HG03354 (cell line): Measurements from ENCODE around the gene KCNJ6.

Experiments used
- ATAC-seq: cut with Tn5 transposase; IDR thresholded peaks from one replicate; pipeline ENCODE4 v1.9.1; 2021; ENCODE audit warnings: mild to moderate bottlenecking; ENCODE audit not compliant: unreplicated experiment, poor library complexity, severe bottlenecking

The KCNJ6 gene

DNA sequence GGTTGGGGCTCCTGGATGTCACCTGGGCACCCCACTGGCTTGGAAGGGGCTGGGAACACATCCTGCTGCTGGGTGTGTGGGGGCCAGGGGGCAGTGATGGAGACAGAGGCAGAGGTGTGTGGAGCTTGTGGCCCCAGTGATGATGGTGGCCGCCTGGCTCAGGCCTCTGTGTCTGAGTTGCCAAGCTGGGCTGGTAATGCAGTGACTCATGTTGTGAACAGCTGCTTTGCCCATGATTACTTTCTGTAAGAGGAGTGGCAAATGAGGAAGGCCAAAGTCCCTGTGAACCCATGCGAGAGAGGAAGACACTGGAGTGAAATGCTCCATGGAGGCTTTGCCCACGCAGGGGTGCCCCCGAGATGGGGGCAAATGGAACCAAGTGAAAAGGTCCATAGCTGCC is 86.8 kb downstream of the KCNJ6 start:
- no peak for ATAC-seq

DNA sequence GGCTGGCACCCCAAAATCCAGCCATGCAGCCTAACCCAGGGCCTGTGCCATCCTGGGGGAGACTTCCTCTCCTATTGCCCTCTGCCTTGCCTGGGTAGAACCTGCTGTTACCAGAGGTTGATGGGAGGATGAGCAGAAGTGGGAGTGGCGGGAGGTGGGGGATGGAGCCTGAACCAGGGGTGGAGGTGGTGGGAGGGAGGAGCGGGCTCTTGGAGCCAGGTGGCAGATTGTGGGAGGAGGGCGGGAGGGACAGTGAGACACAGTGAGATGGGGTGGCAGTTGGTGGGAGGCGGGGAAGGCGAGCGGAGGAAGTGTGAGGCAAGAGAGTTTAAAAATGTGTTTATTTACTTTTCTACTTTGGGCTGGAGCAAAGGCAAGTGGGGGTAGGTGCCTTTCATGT is 87.3 kb downstream of the KCNJ6 start:
- no peak for ATAC-seq

DNA sequence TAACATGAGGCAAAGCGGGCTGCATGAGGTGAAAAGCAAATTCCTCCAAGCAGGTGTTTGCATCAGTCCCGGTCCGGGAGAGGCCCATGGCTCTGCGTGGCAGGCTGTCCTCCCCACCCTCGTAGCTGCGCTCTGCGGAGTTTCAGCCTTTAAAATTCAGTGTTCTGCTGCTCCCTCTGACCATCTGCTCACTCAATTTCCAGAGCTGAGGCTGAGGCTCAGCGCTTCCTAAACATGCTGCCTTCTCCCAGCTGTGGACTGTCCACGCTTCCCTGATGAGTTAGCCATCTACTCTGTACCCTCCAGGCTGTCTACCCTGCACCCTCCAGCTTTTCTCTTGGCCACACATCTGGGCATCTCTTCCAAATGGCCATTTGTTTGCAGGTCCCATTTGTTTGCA is 87.7 kb downstream of the KCNJ6 start:
- ATAC-seq = no peak

DNA sequence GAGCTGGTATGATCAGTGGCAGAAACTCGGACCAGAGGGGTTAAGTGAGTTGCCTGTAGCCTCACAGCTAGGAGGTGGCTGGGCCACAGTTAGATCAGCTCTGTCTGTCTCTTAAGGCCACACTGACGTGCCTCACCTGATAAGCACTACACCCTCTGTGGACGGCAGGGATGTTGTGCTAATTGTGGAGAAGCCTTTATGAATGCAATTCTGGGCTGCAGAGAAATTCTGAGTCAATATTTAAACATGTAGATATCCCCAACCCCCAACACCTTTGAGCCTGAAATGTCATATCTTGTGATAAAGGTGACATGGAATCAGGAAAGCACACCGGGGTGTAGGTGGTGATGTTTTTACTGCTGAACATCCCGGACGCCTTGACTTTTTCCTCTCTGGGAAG is 88.3 kb downstream of the KCNJ6 start:
- ATAC-seq = no peak

DNA sequence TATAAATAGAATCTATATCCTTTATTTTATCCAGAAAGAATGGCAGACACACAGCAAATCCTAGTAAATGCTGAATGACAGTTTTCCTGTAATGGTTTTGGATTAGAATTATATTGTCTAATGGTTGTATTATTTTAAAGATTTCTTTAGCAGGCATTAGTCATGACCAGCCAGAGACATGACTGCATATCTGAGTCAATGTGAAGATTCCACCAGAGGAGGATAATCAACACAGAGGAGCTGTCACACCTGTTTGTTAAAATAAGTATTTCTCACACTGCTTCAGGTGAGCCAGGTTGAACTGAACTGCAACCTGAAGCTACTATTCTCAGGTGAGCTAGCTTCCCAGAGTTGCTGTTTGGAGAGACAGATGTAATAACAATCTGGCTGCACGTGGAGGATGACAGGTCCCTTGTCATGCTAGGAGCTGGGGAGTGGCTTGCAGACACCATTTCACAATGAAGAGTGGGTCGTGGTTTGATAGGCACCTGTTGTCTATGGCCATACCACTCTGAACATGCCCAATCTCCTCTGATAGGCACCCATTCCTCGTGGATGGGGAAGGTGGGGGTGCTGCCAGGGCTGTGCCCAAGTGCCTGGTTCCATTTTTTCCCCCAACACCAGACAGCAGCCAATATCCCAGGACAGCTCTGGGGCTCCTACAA is 94.3 kb downstream of the KCNJ6 start:
- ATAC-seq = no peak

DNA sequence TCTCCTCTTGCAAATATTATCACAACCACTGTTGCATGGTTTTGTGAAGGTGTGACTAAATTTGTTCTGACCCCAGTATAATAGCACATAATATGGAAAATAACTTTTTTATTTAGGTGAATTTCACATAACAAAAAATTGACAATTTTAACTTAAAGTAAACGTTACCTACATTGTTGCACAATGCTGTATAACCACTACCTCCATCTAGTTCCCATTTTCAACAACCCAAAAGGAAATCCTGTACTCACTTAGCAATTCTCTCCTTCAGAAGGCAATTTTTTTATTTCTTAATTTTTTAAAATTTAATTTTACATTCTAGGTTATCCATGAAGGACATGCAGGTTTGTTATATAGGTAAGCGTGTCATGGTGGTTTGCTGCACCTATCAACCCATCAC is 95.2 kb downstream of the KCNJ6 start:
- no peak for ATAC-seq

DNA sequence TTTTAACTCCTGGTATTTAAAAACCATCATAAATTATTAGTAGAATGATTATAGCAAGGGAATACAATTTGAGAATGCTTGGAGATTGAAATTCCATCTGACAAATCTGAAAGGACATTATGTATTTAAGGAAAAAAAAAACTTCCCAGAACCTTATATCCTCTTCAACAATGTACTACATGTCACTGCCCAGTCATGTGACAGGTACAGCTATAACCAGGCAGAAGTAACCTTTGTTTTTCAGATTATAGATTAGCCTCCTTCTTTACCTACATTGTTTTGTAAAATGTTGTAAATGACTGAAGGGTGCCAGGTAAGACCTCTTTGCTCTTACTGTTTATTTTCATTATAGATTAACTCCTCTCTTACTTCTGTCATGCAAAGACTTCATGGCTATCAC is 96.9 kb downstream of the KCNJ6 start:
- no peak for ATAC-seq

DNA sequence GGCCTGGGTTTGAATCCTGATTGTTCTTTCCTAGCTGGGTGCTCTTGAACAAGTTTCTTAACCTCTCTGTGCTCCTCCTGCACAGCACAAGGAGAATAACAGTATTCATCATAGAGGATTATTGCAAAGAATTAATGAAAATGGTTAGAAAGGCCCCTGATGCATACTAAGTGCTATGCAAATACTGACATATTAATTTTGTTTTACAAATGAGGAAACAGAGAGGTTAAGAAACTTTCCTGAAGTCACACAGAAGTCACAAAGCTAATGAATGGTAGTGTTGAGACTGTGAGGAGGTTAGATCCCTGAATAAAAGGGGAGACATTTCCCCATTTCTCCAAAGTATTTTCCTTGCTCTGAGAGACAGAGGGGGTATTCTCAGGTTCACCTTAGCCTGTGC is 99.0 kb downstream of the KCNJ6 start:
- no peak for ATAC-seq

DNA sequence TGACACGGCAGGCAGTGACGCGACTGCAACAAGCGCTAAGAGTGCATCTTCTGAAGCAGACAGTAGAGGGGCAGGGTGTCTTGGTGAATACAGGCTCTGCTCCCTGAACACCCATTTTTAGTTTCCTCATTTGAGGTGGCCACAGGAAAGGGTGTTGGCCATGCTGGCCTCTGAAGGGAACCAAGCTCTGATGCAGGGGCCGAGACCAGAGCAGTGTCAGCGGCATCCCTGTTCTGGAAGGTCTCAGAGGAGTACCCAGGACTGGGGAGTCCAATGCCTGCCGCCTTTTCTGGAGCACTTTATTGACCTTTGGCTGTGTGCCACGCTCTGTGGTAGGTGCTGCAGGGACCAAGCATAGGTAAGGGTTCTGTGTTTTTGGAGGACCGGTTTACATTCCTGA is 100.4 kb downstream of the KCNJ6 start:
- no peak for ATAC-seq

DNA sequence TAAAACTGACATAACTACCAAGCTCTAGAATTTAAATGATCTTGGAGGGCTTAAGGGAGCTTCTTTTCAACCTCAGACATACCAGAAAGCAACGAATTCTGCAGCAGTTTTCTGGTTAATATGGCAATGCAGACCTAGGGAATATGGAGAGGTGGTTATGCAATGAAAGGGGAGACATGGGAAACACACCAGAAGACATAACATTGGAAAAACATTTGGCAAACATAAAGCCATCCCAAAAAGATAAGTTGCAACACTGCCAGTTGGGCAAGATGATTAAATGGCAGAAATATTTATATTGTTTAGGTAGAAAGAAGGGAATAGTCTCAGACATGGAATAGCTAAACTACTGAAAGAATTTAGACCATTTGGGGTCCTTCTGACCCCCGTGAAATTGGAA is 104.5 kb downstream of the KCNJ6 start:
- ATAC-seq = no peak

DNA sequence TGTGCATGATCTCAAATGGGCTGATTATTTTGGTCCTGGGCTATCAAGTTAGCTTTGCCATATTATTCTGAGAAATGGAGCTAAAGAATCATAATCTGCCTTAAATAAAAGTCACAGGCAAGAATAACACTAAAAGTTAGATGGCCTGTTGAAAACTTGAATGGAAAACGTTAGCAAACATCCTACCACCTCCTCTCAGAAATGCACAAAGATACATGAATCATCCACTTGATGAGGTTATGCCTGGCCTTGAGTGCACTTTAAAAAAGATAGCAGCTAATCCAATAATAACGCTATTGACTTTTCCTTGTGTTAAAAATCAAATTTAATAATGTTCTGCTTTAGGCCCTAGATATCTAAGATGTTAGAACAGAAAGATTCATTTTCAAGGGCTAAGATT is 108.0 kb downstream of the KCNJ6 start:
- ATAC-seq = no peak

DNA sequence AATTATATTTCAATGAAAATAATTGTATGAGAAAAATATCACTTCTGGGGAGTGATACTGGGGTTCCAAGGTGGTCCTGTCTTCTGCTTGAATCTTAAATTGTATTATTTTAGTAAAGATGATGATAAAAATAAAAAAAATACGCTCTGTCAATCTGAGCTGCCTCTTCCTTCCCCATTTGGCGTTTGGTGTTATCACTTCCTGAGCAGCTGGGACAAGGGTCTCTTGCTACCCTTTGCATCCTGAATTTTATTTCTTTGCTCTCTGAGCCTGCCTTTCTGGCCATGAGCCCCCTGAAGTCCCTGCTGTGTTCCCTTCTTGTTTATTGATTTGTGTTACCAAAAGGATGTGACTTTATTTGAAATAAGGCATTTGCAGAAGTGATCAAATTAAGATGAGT is 111.0 kb downstream of the KCNJ6 start:
- no peak for ATAC-seq

DNA sequence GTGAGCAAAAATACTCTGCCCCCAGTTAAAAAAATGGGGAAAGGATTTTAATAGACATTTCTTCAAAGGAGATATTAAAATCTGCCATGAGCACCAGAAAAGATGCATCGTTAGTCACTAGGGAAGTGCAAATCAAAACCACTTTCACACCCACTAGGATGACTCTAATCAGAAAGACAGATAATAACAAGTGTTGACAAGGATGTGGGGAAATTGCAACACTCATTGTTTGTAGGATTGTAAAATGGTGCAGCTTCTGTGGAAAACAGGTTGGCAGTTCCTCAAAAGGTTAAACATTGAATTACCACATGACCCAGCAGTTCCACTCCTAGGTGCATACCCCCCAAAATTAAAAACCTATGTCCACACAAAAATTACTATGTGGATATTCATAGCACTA is 112.3 kb downstream of the KCNJ6 start:
- no peak for ATAC-seq

DNA sequence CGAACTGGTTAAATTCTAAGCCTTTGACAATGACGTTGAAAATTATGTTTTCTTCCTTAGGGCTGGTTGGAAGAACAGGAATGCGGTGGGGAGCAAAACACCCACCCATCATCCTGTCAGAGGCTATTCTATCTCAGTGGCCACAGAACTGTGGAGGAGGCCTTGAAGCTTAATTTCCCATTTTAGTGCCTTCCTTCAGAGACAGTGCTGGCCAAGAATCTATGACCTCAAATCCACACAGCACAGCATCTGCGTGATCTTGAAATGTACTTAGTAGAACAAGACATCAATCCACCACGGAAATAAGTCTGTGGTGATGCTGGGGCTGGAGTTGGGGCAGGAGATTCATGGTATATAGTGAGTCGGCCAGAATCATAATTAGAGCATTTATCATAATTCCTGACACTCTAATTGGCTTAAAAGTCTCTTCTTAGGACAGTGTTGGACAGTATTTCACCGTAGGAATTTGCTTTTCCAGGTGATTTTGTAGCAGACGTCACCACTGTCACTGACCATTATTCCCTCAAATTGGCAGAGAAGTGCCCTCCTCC is 113.1 kb downstream of the KCNJ6 start:
- no peak for ATAC-seq

DNA sequence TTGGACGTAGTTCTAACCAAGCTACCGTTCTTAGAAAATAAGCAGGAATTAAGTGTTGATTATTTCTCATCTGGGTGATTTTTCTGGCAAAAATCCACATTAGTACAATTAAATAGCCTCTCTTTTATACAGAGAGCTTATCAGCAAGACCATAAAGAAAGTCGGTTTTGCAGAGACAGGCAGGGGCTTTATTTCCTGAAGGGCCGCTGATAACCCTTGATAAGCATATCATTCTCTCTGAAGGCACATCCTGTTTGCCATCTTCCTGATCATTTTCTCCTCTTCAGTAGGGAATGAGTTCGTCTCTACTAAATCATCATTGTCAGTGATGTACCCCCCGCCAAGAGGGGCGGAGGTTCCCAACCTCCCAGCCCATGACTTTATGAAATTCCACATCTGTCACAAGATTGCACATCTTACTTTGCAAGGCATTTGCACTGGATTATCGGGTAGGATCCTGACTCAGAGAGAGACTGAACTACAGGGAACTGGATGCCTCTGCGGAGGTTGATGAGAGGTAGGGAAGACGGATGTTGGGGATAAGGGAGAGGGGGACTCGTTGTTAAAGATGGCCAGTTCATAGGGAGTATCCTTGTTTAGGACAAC is 115.7 kb downstream of the KCNJ6 start:
- no peak for ATAC-seq

DNA sequence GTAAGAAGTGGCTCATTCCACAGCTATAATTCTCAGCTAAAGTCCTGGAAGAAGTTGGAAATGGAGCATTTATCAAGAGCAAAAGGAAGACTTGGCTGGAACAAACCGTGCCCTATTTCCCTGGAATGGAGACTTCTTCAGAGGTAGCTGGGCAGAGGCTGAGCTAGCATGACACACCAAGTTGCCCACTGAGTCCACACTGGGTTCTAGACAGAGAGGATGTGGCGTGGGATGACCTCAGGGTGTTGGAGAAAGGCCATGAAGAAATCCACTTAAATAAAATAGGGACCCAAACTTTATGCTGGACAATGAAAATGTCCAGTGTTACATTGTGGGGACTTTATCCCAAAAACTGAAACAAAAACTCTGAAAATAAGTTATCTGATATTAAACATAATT is 116.2 kb downstream of the KCNJ6 start:
- ATAC-seq = no peak

DNA sequence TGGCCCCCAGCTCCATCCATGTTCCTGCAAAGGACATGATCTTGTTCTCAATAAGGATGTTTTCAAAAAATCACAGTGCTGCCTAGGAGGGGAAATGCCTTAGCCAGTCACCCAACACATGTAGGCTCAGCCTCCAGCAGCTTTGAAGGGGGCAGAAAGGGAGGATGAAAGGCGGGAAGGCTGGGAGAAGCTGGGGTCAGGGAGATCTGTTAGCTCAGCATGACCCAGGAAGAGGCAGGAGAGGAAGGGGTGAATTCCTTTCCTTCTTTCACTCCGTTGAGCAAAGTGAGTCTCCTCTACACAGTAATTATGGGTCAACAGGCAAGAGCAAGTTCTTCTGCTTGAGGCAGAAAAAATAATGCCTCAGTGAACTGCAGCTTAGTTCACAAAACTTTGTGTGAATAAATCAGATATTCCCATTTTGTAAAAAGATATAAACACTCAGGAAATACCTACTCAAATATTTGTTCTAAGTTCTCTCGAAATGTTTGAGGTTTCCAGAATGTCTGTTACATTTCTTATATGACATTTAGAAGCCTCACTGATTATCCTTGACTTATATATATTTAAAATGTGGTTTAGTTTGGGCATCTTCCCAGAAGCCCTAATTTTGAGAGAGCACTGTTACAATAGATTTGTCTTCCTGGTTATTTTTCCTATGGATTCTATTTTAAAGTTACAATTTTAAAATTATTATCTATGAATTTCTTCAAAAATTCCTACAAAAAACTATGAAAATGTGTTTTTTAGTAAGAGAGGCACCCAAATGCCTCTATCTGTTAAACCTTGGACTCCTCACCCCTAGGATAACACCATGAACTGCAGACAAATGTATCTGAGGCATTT is 116.8 kb downstream of the KCNJ6 start:
- ATAC-seq = no peak

DNA sequence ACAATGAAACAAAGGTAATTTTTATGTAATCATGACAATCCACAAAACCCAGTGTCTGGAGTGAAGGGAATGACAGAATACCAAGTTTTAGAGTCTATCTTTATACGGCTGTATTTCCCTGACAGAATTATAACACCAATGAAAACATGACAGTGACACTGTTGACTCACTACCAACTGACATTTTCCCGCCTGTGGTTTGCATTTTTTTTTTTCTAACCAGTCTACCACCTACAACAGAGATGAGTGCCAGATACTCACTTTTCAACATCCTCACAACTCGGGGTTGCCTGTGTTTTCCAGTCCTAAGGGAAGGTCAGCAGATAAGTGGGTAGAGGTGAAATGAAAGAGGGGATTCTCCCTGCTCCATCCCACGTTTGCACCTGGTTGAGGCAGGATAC is 118.9 kb downstream of the KCNJ6 start:
- ATAC-seq = no peak

DNA sequence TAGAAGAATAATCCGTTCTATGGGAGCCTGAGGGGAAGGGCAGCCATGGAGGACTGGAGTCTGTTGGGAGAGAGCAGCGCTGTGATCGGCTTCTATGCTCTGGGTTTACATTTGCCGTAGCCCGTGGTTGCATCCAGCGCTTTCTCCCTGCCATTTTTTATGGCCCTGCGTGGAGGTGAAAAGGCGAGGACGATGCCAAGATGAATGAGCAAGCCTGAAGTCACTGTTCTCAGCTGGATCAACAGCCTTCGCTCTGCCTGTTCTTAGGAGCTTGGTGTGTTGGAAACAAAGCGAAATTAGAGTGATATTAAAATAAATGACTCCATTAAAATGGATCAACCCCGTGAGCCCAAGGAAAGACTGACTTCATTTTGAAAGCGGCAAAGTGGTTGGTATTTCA is 120.2 kb downstream of the KCNJ6 start:
- no peak for ATAC-seq

DNA sequence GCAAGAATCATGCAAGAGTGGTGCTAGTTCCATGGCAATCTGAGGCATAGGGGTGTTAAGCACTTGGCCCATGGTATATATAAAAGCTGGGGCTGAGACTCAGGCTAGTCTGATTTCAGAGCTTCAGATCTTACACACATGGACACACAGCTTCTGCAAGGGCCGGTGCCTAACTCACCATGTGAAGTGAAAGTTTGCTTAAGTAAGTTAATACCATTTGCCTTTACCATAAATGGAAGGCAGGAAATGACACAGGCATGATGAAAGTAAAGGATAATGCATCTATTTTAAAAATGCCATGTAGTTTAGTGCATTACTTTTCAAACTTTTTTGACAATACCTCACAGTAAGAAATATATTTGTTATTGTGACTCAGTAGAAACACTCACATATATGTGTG is 122.6 kb downstream of the KCNJ6 start:
- no peak for ATAC-seq

DNA sequence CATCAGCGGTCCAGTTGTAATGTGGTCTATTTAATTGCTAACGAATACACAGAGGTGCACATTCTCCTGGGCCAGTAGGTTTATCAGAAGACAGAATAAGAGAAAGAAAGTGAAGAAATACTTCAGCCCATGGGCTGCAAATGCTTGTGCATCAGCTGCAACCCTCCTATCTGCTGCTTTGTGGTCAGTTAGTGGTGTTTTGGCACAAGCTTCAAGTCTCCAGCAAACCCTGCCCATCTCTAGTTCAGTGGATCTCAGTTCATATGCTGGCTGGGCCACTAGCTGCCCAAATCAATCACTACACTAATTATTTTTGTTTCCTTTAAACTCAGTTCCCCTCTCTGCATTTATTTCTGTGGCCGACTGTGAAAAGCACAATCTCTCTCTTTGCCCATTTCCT is 124.2 kb downstream of the KCNJ6 start:
- ATAC-seq = no peak
